RWPE2 (cell line): ENCODE results near the gene SLC37A1.
A peak's percentile ranks its signal among the peaks of the same experiment; 100 is the strongest.

Source experiments
- ATAC-seq: fragments of 200-7000 bp; cut with Tn5 transposase; 3 replicates; pipeline ENCODE4 v1.9.1; 2021; ENCODE audit warnings: low read depth
- DNase-seq: peaks from one replicate; pipeline ENCODE4 v3.0.0-alpha.2; 2020; ENCODE audit warnings: low spot score
- H3K27ac ChIP-seq: fragments of 450-650 bp; 2 replicates; pipeline ENCODE4 v1.5.1; 2017; ENCODE audit warnings: mild to moderate bottlenecking; ENCODE audit not compliant: poor library complexity, severe bottlenecking
- H3K27me3 ChIP-seq: fragments of 250-450 bp; sonication (Bioruptor Pico); 2 replicates; pipeline ENCODE4 v1.5.1; 2021; ENCODE audit warnings: mild to moderate bottlenecking, moderate library complexity; ENCODE audit not compliant: insufficient read depth, poor library complexity, severe bottlenecking
- H3K36me3 ChIP-seq: fragments of 250-450 bp; sonication (Bioruptor Pico); 2 replicates; pipeline ENCODE4 v1.5.1; 2020; ENCODE audit warnings: low read depth, mild to moderate bottlenecking, moderate library complexity
- H3K4me1 ChIP-seq: fragments of 250-450 bp; sonication (Bioruptor Pico); 2 replicates; pipeline ENCODE4 v1.5.1; 2021; ENCODE audit warnings: mild to moderate bottlenecking, moderate library complexity; ENCODE audit not compliant: insufficient read depth, poor library complexity, severe bottlenecking
- H3K4me3 ChIP-seq: fragments of 250-450 bp; sonication (Bioruptor Pico); 2 replicates; pipeline ENCODE4 v1.5.1; 2021; ENCODE audit warnings: mild to moderate bottlenecking, moderate library complexity; ENCODE audit not compliant: severe bottlenecking
- H3K9me3 ChIP-seq: fragments of 250-450 bp; sonication (Bioruptor Pico); 2 replicates; pipeline ENCODE4 v1.5.1; 2021; ENCODE audit warnings: mild to moderate bottlenecking, moderate library complexity; ENCODE audit not compliant: severe bottlenecking
- CTCF ChIP-seq: fragments of 450-650 bp; IDR thresholded peaks from one replicate; pipeline ENCODE4 v1.5.1; 2017; ENCODE audit warnings: mild to moderate bottlenecking, moderate library complexity; ENCODE audit not compliant: poor library complexity, severe bottlenecking

The SLC37A1 gene

GRCh38 chr21:42536601-42537000, 22.9 kb downstream of the SLC37A1 start:
- DNase-seq (no peak), ATAC-seq (no peak)
- no peaks in the 10 kb centered on the region for H3K4me1 ChIP-seq
- H3K9me3 ChIP-seq: no peaks in the 10 kb centered on the region
- H3K27ac ChIP-seq: no peak overlapping the region
- no peaks in the 10 kb centered on the region for H3K27me3 ChIP-seq
- no peak for TF ChIP-seq CTCF
- no peaks in the 10 kb centered on the region for H3K36me3 ChIP-seq
- no peak overlapping the region for H3K4me3 ChIP-seq

GRCh38 chr21:42537106-42537742, 23.6 kb downstream of the SLC37A1 start:
- H3K36me3 ChIP-seq: no peaks in the 10 kb centered on the region
- H3K4me3 ChIP-seq: no peak overlapping the region
- H3K4me1 ChIP-seq: no peaks in the 10 kb centered on the region
- H3K9me3 ChIP-seq: no peaks in the 10 kb centered on the region
- DNase-seq (no peak), ATAC-seq (0 out of 3 replicates have a peak, but pooled peaks have one; percentile 50)
- H3K27me3 ChIP-seq: no peaks in the 10 kb centered on the region
- TF ChIP-seq CTCF: peak; percentile 45
- no peak overlapping the region for H3K27ac ChIP-seq

GRCh38 chr21:42538479-42539275, 25.0 kb downstream of the SLC37A1 start:
- Histone ChIP-seq H3K36me3 (no peaks in the 10 kb centered on the region), H3K4me3 (no peak overlapping the region), H3K4me1 (no peaks in the 10 kb centered on the region), H3K27me3 (no peaks in the 10 kb centered on the region), H3K27ac (no peak overlapping the region), H3K9me3 (no peaks in the 10 kb centered on the region)
- ATAC-seq (no peak), DNase-seq (no peak)
- TF ChIP-seq CTCF: no peak

- Histone ChIP-seq H3K9me3 (no peaks in the 10 kb centered on the region), H3K36me3 (no peaks in the 10 kb centered on the region), H3K27me3 (no peaks in the 10 kb centered on the region), H3K4me3 (no peak overlapping the region), H3K4me1 (no peaks in the 10 kb centered on the region), H3K27ac (no peak overlapping the region)
- no peak for TF ChIP-seq CTCF
- ATAC-seq (no peak), DNase-seq (no peak)
These were observed 25.7 kb downstream of the SLC37A1 start for GRCh38 chr21:42539342-42539741.

GRCh38 chr21:42539931-42540343, 26.3 kb downstream of the SLC37A1 start:
- TF ChIP-seq CTCF: no peak
- no peaks in the 10 kb centered on the region for H3K27me3 ChIP-seq
- no peak overlapping the region for H3K27ac ChIP-seq
- no peaks in the 10 kb centered on the region for H3K4me1 ChIP-seq
- no peaks in the 10 kb centered on the region for H3K9me3 ChIP-seq
- no peak overlapping the region for H3K4me3 ChIP-seq
- DNase-seq: no peak
- no peaks in the 10 kb centered on the region for H3K36me3 ChIP-seq
- no peak for ATAC-seq
